Upper lobe of left lung (tissue), 6 donors: ENCODE results near the gene COX7A1. TPM values are rescaled to one million over a fixed set of nuclear protein-coding genes. Genes with fewer than 3 reads are reported as not detected.

Source experiments
- ATAC-seq, 2 donors: fragments of 200-7000 bp; cut with Tn5 transposase; one replicate each; pipeline ENCODE4 v1.9.1; 2022; ENCODE audit warnings: mild to moderate bottlenecking in 2 of 2, moderate library complexity in 2 of 2; ENCODE audit not compliant: low FRiP score in 2 of 2
- DNase-seq, 2 donors: peaks; one replicate each; pipeline ENCODE4 v3.0.0-alpha.2; 2019 to 2020
- H3K27ac ChIP-seq, 4 donors: fragments of 200-600 bp; sonication (generic); one replicate each; pipeline ENCODE4 v1.5.1; 2016 to 2019
- H3K27me3 ChIP-seq, 4 donors: fragments of 200-600 bp; sonication (generic); one replicate each; pipeline ENCODE4 v1.5.1; 2017 to 2019
- H3K36me3 ChIP-seq, 4 donors: fragments of 200-600 bp; sonication (generic); one replicate each; pipeline ENCODE4 v1.5.1; 2016 to 2019
- H3K4me1 ChIP-seq, 4 donors: fragments of 200-600 bp; sonication (generic); one replicate each; pipeline ENCODE4 v1.5.1; 2018 to 2019
- H3K4me3 ChIP-seq, 4 donors: fragments of 200-600 bp; sonication (generic); one replicate each; pipeline ENCODE4 v1.5.1; 2017 to 2019; ENCODE audit warnings: mild to moderate bottlenecking in 2 of 4, moderate library complexity in 1 of 4
- H3K9me3 ChIP-seq, 4 donors: fragments of 200-600 bp; sonication (generic); one replicate each; pipeline ENCODE4 v1.5.1; 2018 to 2019
- CTCF ChIP-seq, 6 experiments: fragments of 450-650 bp in 4 of 6; fragments of 200-600 bp in 2 of 6; sonication (generic) in 2 of 6; IDR thresholded peaks; one replicate each; pipeline ENCODE4 v1.5.1; 2016 to 2019; ENCODE audit warnings: antibody characterized with exemption in 6 of 6
- EP300 ChIP-seq, 4 donors: sonication (generic); formaldehyde crosslinking; IDR thresholded peaks; one replicate each; pipeline ENCODE4 v1.5.1; 2017; ENCODE audit warnings: antibody characterized with exemption in 4 of 4, control low read depth in 2 of 4
- POLR2A ChIP-seq, 4 donors: fragments of 450-650 bp; IDR thresholded peaks; one replicate each; pipeline ENCODE4 v1.5.1; 2016 to 2017; ENCODE audit warnings: antibody characterized with exemption in 4 of 4, mild to moderate bottlenecking in 2 of 4
- POLR2AphosphoS5 ChIP-seq, 2 donors: sonication (generic); formaldehyde crosslinking; IDR thresholded peaks; one replicate each; pipeline ENCODE4 v1.5.1; 2017; ENCODE audit warnings: antibody characterized with exemption in 2 of 2
- WGBS, 2 donors: methylation state at CpG; one replicate each; pipeline ENCODE4 v1.1.5; 2017 to 2018; 5-methylcytosine and 5-hydroxymethylcytosine counted together
- total RNA-seq, 6 donors: library from RNA; depleted of rRNA in 4 of 6; stranded (reverse); fragments of >200 nt in 4 of 6; gene quantifications; one replicate each; pipeline versions ENCODE4 v1.1.0 to v1.2.1, GENCODE V29; 2016 to 2021
- donor health status: DM: no; HTN: no; CAD: no; lungs with moderate emphysema.
- donor health status: DM: no; HTN: yes; CAD: no; lungs with severe emphysema.

COX7A1 gene
- total RNA-seq, 6 donors from 2014 or later: 12.4 to 95.1 (median 24.0) TPM; not detected in 1

DNA sequence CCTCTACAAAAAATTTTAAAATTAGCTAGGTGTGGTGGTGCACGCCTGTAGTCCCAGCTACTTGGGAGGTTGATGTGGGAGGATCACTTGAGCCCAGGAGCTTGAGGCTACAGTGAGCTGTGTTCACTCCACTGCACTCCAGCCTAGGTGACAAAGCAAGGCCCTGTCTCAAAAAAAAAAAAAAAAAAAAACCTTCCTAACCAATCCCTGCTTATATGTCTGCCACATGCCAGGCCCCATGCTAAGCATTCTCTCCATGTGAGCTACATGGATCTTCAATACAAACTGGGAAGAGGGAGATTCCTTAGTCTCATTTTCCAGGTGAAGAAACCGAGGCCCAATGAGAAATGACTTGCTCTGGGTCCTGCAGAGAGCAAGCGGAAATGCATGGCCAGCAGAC lies 43.6 kb downstream of the COX7A1 start:
- ATAC-seq (no peak), DNase-seq (no peak)
- 86 to 97% methylated on average over 3 of the region's 3 CpGs for WGBS, 2 donors
- H3K4me3 ChIP-seq: no peak overlapping the region
- no peaks in the 10 kb centered on the region for H3K9me3 ChIP-seq
- TF ChIP-seq POLR2AphosphoS5 (IDR thresholded peaks at IDR 0.05) (no peak), CTCF (IDR thresholded peaks at IDR 0.05) (no peak), POLR2A (IDR thresholded peaks at IDR 0.05) (no peak), EP300 (IDR thresholded peaks at IDR 0.05) (no peak)
- no peaks in the 10 kb centered on the region for H3K27me3 ChIP-seq
- H3K4me1 ChIP-seq: peaks cover 3 to 7% (median 4%) of the 10 kb centered on the region in 4 donors
- peaks cover 0 to 47% (median 24%) of the 10 kb centered on the region in 4 donors for H3K36me3 ChIP-seq
- no peak overlapping the region for H3K27ac ChIP-seq

- WGBS, 2 donors: 88 to 95% methylated on average over 2 to 4 of the region's 5 CpGs
- DNase-seq (no peak), ATAC-seq (no peak)
- Histone ChIP-seq H3K27ac (no peak overlapping the region), H3K36me3 (peaks cover 0 to 30% (median 17%) of the 10 kb centered on the region in 4 donors), H3K4me3 (no peak overlapping the region), H3K9me3 (no peaks in the 10 kb centered on the region), H3K27me3 (no peaks in the 10 kb centered on the region), H3K4me1 (no peaks in the 10 kb centered on the region)
- no peak for TF ChIP-seq EP300 (IDR thresholded peaks at IDR 0.05)
- TF ChIP-seq POLR2A (IDR thresholded peaks at IDR 0.05): no peak
- TF ChIP-seq CTCF (IDR thresholded peaks at IDR 0.05): no peak
- TF ChIP-seq POLR2AphosphoS5 (IDR thresholded peaks at IDR 0.05): no peak
Measured at GRCh38 chr19:36106991-36107390, 45.3 kb downstream of the COX7A1 start.

DNA sequence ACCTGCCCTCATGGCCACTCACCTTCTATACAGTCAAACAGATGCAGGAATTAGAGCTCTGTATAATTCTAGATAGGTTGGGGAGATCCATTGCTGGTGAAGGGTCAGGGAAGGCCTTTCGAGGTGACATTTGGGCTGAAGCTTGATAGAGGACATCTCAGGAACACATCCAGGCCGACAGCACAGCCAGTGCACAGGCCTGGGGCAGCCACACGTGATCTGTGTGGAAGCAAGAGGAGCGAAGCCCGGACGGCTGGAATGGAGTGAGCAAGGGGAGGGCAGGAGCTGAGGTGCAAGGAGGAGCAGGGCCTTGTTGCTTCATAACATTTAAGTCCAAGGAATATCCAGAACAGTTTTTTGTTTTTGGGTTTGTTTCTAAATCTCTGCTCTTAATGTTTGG lies 45.8 kb downstream of the COX7A1 start:
- WGBS, 2 donors: 87 to 91% methylated on average over 6 of the region's 6 CpGs
- H3K9me3 ChIP-seq: no peaks in the 10 kb centered on the region
- H3K4me3 ChIP-seq: no peak overlapping the region
- no peaks in the 10 kb centered on the region for H3K27me3 ChIP-seq
- H3K36me3 ChIP-seq: peaks cover 0 to 25% (median 15%) of the 10 kb centered on the region in 4 donors
- ATAC-seq (no peak), DNase-seq (no peak)
- no peaks in the 10 kb centered on the region for H3K4me1 ChIP-seq
- TF ChIP-seq EP300 (IDR thresholded peaks at IDR 0.05): no peak
- no peak for TF ChIP-seq POLR2A (IDR thresholded peaks at IDR 0.05)
- no peak overlapping the region for H3K27ac ChIP-seq

GRCh38 chr19:36103842-36104552 lies 48.2 kb downstream of the COX7A1 start:
- no peak overlapping the region for H3K27ac ChIP-seq
- 91 to 98% methylated on average over 9 to 12 of the region's 12 CpGs for WGBS, 2 donors
- DNase-seq (no peak), ATAC-seq (no peak)
- no peak for TF ChIP-seq EP300 (IDR thresholded peaks at IDR 0.05)
- TF ChIP-seq CTCF (IDR thresholded peaks at IDR 0.05): no peak
- TF ChIP-seq POLR2AphosphoS5 (IDR thresholded peaks at IDR 0.05): no peak
- TF ChIP-seq POLR2A (IDR thresholded peaks at IDR 0.05): no peak
- no peaks in the 10 kb centered on the region for H3K9me3 ChIP-seq
- H3K36me3 ChIP-seq: peaks cover 0 to 15% (median 6%) of the 10 kb centered on the region in 4 donors
- no peaks in the 10 kb centered on the region for H3K27me3 ChIP-seq
- no peak overlapping the region for H3K4me3 ChIP-seq
- peaks cover 0 to 7% (median 0%) of the 10 kb centered on the region in 4 donors for H3K4me1 ChIP-seq

DNA sequence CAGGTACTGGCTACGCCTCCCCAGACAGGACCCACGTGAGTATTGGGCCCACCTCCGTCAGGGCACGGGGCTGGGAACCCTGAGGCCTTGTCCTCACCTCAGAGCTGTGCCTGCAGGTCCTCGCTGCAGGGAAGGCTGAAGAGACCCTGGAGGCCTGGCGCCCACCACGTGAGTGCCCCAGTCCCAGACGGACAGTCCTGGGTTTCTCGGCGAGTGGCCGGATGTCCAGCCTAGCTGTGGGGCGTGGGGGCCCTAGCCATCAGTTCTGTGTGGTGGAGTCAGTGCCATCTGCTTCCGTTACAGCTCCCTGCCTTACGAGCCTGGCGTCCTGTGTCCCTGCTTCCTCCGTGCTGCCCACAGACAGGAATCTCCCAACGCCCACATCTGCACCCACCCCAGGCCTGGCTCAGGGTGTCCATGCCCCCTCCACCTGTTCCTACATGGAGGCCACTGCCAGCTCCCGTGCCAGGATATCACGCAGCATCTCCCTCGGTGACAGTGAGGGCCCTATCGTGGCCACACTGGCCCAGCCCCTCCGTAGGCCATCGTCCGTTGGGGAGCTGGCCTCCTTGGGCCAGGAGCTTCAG lies 49.1 kb downstream of the COX7A1 start:
- Histone ChIP-seq H3K27ac (no peak overlapping the region), H3K9me3 (no peaks in the 10 kb centered on the region), H3K4me3 (no peak overlapping the region), H3K36me3 (peaks cover 0 to 15% (median 6%) of the 10 kb centered on the region in 4 donors), H3K27me3 (no peaks in the 10 kb centered on the region), H3K4me1 (peaks cover 0 to 7% (median 0%) of the 10 kb centered on the region in 4 donors)
- ATAC-seq (no peak), DNase-seq (peak in 1 of 2 donors; percentile 74)
- WGBS, 2 donors: 94 to 99% methylated on average over 12 to 23 of the region's 24 CpGs
- TF ChIP-seq CTCF (IDR thresholded peaks at IDR 0.05): no peak
- no peak for TF ChIP-seq POLR2AphosphoS5 (IDR thresholded peaks at IDR 0.05)
- no peak for TF ChIP-seq EP300 (IDR thresholded peaks at IDR 0.05)
- TF ChIP-seq POLR2A (IDR thresholded peaks at IDR 0.05): no peak
